NCI-H1105 (cell line): ENCODE data around the gene LRFN2.

Experiments used
- DNase-seq: peaks from one replicate; lab custom pipeline; 2025; lab: John Stamatoyannopoulos, UW

Gene LRFN2

DNA sequence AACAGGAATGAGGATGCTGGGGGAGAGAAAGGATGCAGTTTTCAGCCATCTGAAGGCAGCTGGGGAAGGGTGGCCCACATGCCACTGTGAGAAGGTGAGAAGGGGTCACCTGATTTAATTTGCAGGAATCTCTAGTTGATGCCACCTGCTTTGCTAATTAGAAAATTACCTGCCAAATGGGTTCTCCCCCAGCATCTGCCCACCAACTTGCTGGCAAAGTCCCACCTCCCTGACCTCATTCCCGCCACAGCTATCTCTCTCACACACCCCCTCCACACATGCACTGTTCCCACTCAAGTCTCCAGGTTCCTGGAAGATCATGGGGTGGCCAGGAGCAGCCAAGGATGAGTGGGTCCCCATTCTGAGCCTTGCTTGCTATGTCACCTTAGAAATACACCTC is 70.7 kb downstream of the LRFN2 start:
- DNase-seq = no peak

DNA sequence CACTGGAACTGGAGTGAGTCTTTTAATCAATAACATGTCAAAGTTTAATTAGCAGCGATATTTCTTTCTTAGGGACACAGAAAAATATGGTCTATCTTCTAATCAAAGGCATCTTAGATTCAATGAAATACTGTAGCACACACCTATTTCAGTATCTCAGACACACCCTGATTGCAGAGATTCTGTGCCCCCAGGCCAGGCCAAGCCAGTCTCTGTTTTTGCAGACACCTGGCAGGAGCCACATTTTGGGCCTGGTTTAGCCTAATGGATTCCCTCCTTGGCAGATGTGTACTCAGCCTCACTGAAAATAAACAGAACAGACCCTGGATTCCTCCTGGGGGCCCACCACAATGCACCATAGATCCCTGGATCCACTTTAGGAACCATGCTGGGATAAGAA is 74.8 kb downstream of the LRFN2 start:
- DNase-seq = no peak

DNA sequence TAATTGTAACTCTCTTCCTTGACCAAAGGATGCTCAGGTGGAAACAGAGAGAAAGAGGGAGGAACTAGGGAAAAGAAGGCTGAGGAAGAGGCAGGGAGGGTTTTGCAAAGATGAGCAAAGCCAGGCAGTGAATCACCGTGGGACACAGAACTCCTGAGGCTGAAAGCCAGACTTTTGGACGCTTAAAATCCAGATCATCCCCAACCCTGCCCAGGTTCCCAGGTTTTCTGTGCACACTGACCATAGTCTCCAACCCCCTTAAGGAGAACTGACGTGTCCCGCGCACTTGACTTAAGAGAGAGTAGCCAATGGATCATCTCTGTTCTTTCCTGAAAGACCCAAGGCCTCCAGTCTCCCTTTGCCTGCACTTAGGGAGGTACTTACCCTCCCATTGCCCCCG is 75.3 kb downstream of the LRFN2 start:
- DNase-seq = no peak

DNA sequence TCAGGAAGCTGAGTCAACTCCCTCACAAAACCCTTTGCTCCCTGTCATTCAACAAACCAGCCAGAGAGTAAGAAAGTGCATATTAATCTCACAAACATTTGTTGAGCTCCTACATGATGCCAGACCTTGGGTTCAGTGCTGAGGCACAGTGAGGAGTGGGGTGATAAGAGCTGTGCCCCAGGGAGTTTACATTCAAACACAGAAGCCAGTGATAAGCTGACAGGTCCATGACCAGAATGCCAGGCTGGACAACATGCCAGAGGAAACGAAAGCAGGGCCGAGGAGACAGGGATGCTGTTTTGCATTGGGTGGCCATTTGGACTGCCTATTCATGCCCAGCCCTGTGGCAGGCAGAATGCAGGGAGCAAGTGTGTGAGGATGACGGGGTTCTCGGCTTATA is 76.7 kb downstream of the LRFN2 start:
- no peak for DNase-seq

DNA sequence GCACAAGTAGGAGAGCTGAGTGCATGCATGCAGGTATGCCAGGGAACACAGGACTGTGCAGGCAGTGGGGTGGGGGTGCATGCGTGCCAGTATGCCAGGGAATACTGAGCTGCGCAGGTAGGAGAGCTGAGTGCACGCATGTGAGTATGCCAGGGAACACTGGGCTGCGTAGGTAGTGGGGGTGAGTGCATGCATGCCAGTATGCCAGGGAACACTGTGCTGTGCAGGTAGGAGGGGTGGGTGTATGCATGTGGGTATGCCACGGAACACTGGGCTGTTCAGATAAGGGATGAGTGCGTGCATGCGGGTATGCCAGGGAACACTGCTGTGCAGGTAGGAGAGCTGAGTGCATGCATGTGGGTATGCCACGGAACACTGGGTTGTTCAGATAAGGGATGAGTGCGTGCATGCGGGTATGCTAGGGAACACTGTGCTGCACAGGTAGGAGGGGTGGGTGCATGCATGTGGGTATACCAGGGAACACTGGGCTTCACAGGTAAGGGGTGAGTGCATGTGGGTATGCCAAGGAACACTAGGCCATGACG is 77.4 kb downstream of the LRFN2 start:
- no peak for DNase-seq

DNA sequence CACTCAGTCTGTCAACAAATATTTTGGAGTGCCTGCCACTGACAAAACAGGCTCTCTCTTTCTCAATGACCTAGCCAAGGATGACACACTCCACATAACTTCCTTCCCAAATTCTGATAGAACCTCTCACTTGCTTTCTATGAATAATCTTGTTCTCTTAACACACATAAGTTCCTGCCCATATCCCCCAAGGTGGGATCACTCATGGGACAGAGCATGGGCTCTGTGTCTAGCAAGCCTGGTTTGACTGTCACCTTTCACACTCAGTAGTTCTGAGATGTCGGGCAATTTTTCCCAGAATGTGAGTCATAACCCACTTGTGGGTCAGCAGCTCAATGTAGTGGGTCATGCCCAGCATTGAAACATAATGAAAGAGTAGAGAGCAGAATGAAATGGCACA is 78.1 kb downstream of the LRFN2 start:
- DNase-seq = no peak

DNA sequence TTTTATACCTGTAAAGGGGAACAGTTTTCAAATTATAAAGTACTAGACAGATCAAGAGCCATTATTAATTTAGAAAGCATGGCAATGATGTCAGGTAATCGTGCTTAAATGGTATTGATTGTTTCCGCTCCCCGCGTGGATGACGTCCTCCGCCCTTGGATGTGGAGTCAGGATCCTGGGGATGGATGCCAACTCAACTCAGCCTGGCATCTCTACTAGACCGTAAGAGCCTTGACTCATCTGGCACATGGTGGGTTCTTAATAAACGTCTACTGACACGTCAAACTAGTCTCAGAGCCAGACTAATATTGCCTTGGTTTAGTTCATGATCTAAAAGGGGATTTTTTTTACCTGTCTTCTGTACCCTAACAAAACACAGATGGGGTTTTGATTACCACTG is 80.2 kb downstream of the LRFN2 start:
- no peak for DNase-seq

DNA sequence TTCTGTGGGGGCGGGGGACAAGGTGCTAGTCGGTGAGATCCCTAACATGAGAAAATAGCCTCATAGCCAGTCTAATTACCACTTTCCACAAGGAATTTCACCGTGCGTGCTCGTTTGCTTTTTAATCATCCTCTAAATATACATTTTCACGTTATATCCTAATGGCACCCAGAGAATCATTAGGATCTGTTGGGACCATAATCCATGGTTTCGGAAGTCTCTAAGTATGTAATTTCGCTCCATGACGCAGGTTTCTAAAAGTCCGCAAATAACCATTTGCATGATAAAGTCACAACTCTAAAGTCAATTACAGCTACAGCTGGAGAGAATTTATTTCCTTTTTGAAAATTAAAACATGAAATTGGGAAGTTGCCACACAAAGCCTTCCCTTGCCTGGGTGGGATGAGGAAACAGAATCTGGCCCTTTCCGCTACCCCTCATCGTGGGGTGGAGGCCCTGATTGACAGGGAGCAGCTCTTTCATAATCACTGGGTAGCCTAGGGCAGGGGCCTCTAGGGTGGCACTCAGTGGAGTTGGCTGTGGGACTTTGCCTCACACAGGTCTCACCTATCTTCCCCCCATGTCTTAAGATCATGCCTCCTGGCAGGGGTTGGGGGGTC is 81.9 kb downstream of the LRFN2 start:
- DNase-seq = no peak

DNA sequence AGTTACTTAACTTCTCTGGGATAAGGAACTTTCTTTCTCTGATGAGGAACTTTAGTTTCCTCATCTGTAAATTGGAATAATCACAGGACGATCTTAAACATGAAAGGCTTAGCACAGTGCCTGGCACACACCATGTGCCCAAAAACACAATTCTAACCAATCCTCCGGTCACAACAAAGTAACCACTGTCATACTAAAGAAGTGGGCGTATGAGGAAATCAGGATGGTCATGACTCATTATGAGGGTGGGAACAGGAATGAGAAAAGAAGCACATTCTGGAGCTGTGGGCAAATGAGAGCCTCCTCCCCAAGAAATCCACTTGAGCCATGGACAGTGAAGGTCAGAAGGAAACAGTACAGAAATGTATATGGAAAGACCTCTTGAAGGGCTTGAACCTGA is 82.9 kb downstream of the LRFN2 start:
- no peak for DNase-seq

DNA sequence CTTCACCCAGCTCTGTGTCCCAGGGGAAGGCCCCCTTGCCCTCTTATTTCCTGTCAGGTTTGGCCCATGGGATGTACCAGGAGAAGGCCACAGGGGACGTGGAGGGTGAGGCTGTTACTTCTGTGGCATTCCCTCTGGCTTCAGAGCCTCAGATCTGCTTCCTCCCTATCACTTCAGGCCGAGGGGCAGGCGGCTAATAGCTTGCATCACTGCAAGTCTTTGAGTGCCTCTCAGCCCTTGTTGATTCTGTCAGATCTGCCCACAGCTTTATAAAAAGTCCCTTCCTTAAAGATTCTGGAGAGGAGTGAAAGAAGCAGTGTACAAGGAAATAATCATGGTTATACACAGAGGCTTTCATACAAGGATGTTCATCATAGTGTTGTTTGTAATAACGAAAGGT is 86.9 kb downstream of the LRFN2 start:
- no peak for DNase-seq

DNA sequence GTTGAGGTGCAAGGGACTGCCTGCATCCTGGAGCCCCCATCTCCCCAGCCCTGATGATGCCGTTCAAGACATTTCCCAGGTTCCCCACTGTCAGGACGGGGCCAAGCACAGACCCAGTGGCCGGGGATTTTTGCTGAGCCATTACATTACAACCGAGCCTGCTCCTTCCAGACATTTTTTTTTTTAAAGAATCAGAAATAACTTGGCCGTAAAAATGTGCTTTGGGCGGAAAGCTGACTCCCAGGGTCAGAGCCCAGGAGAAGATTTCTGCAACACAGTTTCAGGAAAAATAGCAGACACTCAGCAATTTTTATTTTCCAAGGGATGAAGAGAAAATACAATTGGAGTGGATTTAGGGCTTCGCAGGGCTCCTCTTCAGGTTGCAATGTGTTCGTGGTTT is 87.9 kb downstream of the LRFN2 start:
- no peak for DNase-seq

DNA sequence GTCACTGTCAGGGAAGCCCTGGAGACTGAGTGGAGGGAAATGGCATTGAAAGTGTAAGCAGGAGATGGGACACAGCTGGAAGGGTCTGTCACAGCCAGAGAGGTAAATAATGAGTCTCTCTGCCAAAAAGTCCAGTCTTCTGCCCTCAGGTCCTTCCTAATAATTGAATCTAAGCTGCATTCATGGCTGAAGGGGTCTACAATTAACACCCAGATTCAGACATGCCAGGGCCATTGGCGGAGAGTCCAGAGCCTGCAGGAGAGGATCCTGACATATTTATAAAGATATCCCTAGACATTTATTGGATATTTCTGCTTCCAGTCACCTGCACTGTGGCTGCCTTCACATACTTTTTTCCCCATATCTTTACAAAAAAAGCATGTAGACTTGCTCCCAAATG is 89.0 kb downstream of the LRFN2 start:
- no peak for DNase-seq

DNA sequence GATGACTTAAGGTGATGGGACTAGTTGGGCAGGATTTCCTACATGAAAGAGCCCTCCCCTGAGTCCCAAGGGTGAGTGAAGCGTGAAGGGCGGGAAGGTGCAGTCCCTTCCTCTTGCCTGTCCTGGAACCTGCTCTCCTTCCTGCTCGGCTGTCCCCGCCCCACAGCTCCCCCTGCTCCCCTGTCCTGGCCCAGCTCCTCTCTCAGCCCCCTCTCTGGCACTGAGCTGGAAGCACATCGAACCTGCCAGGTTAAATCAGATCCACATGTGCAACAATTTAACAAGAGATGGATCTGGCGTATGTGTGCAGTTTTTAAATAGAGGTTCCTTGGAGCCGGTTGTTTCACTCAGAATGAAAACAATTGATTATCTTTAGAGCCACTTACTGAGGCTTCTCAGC is 95.0 kb downstream of the LRFN2 start:
- no peak for DNase-seq

DNA sequence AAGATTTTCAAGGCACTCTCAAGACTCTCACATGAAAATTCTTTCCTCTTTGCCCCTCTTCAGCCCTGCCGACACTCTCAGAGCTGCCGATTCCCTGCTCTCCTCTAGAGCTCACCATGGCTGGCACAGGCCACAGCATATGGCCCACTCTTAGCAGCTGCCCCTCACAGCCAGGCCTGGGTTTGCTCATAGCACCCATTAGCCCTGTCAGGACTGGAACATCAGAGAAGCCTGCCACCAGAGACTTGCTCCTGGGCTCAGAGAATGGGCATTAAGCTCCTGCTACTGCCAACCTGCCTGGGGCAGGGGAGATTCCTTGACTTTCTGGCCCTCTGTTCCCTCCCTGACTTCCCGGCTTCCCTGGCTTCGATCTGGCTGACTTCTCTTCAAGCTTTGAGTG is 96.7 kb downstream of the LRFN2 start:
- no peak for DNase-seq

DNA sequence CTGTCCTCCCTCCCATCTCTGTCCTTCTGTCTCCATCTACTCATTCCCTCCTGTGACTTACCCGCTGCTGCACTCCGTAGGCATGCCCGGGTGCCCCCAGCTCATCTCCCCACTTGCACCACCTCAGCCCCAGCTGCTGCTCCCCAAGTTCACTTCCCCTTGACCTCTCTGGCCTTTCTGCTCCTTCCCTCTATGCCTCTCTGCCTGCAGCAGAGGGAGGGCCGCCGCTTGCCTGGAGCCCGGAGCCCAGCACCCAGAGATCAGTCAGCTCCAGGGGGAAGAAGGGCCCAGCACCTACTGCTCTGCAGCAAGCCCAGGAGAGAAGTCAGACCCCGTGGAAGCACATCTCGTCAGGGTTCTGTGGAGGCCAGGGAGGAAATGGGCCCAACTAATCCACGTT is 97.4 kb downstream of the LRFN2 start:
- no peak for DNase-seq

DNA sequence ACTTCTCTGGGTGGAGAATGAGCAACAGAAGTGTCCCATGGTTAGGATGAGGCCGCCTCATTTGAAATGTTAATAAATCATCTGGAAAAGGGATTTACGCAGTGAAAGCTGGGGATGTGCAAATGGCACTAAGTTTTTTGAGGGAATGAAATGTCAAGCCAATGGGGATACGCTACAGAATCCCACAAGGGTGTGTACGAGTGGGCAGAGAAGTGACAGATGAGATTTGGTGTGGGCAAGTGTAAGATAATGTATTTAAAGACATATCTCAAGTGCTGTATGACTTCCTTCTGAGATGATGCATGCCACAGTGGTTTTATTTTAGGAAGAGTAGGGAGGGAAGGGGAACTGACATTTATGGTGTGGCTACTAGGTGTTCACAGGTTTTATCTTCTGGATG is 100.6 kb downstream of the LRFN2 start:
- no peak for DNase-seq

DNA sequence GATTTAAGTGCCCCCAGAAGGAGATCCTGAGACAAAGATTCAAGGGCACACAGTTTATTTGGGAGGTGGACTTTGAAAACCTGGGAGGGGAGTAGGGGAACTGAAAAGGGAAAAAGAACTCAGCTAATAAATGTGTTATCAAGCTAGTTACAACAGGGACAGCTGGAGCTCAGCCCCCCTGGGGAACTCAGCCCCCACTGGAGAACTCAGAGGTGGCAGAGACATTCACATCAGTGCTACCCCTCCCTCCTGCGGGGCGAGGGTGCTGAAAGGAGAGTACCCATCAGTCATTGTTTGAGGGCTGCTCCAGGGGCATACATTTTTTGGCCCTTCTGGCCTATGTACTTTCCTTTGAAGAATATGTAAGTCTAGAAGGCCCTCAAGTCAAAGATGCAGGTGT is 101.4 kb downstream of the LRFN2 start:
- DNase-seq = no peak

DNA sequence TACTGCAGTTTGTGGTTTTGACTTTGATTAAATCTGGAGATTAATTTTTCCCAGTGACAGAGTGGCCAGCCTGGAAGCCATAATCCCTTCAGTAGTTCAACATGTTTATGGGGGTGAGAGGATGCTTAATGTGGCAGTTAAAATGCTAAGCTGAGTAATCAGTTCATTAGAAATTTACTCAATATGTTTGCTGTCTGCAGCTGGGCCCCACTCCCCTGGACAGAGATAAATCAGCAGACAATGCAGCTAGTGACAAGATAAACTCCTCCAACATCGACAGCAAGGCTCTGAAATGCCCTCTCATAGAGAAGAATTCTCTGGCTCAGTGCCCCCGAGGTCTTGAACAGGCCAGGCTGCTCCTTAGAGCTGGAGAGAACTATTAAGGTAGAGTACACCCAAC is 101.9 kb downstream of the LRFN2 start:
- no peak for DNase-seq

DNA sequence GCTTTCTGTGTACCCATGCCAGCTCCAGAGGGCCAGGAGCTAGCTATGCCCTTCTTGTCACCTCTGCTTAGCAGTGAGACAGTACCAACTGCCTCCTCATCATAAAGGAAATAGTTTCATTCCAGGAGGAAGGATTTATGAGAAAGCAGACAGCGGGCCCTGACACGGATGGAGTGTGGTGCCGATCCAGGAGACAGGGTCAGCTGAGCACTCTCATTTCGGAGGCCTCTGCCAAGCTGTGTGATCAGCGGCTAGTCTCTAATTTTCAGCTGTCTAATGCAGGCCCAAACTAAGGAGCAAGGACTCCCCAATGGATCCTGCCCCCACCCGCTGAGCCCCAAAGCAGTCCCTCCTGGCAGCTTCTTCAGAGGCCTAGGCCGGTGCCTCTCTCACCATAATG is 103.1 kb downstream of the LRFN2 start:
- no peak for DNase-seq

DNA sequence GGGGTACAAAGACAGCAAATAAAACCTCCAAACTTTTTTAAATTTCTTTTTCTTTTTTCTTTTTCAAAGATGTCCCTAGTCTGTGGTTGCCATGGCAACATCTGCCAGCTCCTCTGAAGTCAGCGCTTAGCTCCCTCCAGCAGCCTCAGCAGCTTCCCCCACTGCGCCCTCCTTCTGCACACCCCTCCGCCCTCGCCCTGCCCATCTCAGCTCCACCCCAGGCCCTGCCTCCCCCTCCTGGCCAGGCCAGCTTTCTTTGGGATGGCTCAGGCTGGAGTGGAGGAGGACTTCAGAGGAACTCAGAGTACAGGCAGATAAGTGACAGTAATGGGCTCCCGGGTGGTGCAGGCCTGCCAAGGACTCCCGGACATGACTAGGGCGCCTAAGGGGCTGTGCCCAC is 104.6 kb downstream of the LRFN2 start:
- peak; percentile 10 for DNase-seq

DNA sequence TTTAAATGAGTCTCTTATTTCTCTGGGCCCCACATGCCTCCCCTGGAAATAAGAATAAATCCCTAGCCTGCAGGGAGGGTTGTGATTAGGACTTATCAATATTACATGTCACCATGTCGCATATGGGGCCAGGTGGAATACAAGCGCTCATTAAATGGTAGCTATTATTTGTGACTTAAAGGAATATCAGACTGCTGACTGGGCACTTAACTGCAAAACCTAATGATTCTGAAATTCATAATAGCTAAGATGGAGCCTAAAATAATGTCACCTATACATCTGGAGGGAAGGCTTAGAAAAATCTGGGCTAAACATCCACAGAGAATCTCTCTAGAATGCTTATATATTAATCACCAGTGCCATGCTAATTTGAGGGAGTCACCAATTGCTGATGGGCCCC is 106.5 kb downstream of the LRFN2 start:
- no peak for DNase-seq

DNA sequence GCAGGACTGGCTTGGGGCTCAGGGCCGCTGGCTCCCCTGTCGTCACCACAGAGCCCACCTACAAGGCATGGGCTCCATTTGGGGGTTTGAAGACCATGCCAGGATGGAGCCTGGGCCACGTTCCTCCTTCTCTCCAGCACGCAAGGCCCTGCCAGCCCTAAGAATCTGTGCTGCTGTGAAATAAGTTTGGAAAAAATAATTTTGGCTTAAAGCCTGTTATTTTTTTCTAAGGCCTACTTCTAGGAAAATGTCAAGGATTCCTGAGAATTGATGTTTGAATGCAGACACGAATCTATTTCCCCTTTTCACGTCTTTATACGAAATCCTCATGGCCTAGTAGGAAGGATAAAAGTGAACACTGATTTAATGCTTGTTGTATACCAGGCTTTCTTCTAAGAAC is 107.5 kb downstream of the LRFN2 start:
- DNase-seq = no peak

DNA sequence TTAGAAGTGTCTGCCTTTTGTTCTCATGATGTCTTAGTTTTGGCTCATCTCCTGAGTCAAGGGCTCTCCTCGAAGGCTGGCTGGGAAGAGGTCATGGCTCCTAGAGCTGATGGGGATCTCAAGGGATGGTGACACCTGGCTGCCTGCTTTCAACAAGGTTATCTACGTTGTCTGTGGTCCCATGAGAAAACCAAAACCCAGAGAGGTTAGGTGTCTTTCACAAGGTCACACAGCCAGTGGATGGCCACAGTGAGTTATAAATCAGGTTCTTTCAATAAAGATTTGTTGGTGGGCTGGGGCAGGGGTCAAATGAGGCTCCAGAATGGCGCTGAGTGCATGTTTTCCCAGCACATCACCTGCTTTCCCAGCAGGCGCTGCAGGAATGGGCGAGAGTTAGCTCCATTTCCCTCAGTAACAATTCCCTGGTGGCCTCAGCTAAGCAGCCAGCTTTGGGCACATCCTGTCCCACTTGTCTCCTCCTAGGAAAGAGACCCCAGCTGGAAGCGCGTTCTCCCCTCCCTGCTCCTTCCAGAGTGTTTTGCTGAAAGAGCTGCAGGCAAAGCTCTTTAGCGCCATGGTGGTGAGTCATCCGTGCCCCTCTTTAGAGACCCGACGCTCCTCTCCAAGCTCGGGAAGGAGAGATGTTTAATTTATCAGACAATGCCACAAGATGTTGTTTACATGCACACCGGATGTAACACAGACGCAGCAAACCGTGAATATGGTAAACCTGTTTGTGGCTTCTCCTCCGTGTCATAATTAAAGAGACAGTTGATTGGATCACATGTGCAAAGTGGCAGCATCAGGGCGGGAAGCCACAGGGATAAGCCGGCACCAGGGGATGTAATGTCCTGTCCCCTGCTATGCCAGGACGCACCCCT is 109.7 kb downstream of the LRFN2 start:
- DNase-seq = peak; percentile 31

DNA sequence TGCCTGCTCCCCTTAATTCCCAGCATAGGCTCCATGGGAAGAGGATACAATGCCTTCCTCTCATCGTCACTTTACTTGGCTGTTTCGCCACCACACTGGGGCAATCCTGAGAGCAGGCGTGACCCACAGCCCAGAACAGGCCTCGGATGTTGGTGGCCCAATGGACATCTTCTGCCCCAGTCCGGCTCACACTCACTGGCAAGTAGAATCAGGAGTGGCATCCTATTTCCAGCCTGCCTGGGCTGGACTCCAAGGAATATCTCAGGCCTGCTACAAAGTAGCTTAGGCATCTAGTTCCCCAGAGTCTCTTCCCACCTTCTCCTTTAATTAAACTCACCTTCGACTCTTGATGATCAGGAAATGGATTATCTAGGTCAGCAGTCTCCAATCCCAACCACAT is 110.5 kb downstream of the LRFN2 start:
- no peak for DNase-seq
